HS-5 (cell line): Measurements from ENCODE around the gene CCDC40.
"Not testable (repeated sequence)": the region's sequence is repeated elsewhere in the genome, so short reads cannot be mapped to it uniquely, and the experiment has no call there.

Experiments used
- DNase-seq: peaks from one replicate; pipeline ENCODE4 v3.0.0-alpha.2; 2012; ENCODE audit warnings: low read depth

CCDC40 gene

GRCh38 chr17:80083136-80083661 is 46.8 kb downstream of the CCDC40 start:
- DNase-seq, result no peak

- no peak for DNase-seq
These were observed 48.3 kb downstream of the CCDC40 start for GRCh38 chr17:80084773-80085172.

- no peak for DNase-seq
These were observed 49.6 kb downstream of the CCDC40 start for GRCh38 chr17:80086081-80086480.

DNA sequence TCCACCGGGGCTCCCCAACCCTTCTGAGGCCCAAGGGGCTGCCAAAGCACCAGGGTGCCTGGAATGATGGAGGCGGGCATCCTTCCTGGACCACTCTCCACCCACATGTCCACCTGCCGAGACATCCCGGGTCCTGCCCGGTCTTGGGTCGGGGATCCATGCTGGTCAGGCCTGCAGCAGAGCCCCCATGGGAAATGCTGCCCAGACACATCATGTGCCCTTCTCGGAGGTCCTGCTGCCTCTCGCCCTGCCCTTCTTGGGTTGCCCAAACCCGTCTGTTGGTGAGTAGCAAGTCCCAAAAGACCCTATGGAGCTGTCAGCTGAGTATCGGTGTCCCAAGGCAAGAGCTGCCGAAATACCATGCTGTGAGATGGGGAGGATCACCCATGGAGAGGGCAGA is 50.2 kb downstream of the CCDC40 start:
- no peak for DNase-seq

DNA sequence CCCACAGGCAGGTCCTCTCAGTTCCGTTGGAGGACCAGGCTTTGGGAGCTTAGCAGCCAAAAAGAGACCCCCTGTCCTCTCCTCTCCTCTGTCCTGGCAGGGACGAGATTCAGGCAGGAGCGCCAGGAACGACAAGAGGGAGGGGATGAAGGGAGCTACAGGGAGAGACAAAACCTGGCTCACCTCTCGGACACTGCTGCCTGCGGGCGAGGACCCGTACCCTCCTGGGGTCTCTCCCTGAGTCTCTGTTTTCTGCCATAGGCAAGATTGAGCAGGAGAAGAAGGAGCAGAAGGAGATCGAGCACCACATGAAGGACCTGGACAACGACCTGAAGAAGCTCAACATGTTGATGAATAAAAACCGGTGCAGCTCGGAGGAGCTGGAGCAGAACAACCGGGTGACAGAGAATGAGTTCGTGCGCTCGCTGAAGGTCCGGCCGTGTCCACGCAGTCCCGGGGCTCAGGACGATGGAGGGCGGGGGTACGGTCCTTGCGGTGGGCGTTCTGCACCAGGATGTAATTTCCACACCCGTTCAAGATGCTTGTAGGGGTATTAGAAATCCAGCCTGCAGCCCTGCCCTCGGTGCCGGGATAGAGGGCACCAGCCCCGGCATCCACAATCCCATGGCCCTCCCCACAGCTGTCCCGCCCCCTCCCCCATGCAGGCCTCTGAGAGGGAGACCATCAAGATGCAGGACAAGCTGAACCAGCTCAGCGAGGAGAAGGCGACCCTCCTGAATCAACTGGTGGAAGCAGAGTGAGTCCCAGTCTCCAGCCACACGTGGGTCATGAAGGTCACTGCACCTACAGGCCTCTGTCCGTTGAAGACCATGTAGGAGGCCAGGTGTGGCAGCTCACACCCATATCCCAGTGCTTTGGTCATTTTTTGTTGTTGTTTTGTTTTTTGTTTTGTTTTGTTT is 51.2 kb downstream of the CCDC40 start:
- DNase-seq, result no peak

- no peak for DNase-seq
These were observed 53.3 kb downstream of the CCDC40 start for GRCh38 chr17:80089762-80090161.

DNA sequence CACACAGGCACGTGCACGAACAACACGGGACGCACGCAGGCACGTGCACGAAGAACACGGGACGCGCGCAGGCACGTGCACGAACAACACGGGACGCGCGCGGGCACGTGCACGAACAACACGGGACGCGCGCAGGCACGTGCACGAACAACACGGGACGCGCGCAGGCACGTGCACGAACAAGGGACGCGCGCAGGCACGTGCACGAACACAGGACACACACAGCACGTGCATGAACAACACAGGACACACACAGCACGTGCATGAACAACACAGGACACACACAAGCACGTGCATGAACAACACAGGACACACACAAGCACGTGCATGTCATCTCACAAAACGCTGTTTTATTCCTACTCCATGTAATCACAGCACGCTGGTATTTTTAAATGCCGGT is 53.7 kb downstream of the CCDC40 start:
- not testable (repeated sequence) for DNase-seq

DNA sequence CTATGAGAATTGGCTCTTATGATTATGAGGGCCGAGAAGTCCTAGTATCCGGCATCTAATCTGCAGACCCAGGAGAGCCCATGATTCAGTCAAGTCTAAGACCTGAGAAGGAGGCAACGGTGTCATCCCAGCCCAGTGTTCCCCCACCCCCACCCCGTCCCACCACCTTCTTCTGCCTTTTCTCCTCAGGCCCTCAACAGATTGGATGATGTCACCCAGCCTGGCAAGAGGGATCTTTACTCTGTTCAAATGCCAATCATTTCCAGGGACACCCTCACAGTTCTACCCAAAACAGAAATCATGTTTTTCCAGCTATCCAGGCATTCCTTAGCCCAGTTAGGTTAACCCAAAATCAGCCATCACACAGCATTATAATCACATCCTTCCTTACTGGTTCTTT is 54.9 kb downstream of the CCDC40 start:
- no peak for DNase-seq

- DNase-seq, result no peak
These were observed 56.5 kb downstream of the CCDC40 start for GRCh38 chr17:80092959-80093358.

DNA sequence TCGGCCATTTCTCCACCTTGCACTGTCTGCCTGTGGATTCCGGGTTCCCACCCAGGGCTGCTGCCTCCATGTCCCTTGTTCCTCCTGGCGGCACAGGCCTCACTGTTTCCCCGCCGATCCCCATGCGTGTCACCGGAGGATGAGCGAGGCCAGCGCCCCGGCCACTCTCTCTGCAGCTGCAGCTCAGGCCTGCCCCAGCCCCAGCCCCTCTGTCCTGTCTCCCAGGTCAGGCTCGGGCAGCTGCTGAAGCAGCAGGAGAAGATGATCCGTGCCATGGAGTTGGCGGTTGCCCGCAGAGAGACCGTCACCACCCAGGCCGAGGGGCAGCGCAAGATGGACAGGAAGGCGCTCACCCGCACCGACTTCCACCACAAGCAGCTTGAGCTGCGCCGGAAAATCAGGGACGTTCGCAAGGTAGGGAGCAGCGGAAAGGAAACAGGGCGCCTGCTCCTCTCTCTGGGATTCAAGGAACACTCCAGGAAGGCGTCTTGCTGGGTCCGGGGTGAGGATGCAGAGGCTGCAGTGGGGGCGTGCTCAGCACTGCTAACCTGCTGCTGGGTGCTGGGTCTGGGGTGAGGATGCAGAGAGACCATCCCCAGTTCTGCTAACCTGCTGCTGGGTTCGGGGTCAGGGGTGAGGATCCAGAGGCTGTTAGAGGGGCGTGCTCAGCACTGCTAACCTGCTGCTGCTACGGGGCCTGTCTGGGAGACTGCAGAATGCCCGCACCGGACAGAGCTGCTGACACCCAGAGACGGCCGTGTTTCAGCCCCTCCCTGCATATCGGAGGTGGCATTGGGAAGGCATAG is 58.8 kb downstream of the CCDC40 start:
- DNase-seq, result no peak

- no peak for DNase-seq
These were observed 59.5 kb downstream of the CCDC40 start for GRCh38 chr17:80095844-80096475.

DNA sequence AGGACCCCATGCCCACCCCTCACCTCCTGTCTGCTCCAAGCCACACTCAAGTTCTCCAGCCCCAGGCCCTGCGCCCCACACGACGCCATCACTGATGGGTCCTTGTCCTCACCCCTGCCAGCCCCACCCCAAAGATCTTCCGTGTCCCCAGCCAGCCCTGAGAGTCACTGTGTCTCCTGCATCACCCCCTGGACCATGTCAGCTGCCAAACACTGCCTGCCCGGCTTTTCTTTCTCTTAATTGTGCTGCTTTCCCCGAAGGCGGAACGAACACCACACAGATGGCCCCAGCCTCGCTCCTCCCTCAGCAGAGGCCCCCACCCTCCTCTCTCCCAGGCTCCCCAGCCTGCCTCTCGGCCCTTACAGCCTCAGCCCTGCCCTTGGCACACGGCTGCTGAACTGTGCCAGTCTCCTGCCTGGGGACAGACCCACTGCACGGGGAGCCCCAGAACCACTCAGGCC is 60.1 kb downstream of the CCDC40 start:
- no peak for DNase-seq

- no peak for DNase-seq
These were observed 60.7 kb downstream of the CCDC40 start for GRCh38 chr17:80097127-80097621.

- no peak for DNase-seq
These were observed 61.6 kb downstream of the CCDC40 start for GRCh38 chr17:80097844-80098691.

DNA sequence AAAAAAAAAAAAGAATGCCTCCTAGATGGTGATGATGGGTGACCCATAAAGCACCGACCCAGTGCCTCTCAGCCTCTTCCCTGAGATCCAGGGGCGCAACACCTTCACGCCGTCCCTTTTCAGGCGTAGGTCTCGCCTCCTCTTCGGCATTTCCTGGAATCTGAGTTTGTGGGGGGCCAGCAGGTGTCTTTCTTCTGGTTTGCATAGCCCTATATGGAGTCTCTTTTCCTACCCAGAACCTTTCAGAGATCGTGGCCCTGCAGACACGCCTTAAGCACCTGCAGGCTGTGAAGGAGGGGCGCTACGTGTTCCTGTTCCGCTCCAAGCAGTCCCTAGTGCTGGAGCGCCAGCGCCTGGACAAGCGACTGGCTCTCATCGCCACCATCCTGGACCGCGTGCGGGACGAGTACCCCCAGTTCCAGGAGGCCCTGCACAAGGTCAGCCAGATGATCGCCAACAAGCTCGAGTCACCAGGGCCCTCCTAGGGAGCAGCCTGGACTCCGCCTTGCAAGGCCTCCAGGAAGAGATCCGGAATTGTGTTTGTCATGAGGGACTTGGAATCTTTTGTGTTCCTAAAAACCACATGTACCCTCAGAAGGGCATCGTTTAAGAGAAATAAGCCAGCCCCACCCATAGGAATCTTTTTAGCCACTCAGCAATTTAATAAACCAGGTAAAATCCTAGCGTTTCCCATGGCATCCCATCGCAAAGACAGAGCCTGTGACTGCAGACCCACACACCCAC is 63.0 kb downstream of the CCDC40 start:
- DNase-seq, result no peak

DNA sequence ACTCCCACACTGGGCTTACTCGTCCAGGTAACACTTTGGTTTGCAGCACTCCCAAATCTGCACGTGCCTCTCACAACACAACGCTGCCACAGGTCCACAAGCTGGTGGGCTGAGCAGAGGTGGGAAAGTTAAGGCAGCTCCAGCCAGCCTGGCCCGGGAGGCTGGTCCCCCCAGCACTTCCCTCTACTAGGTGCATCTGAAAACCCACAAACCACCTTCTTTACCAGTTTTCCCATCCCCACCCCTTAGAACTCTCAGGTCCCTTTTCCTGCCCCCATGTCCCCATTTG is 63.5 kb downstream of the CCDC40 start:
- no peak for DNase-seq

- peak; percentile 37 for DNase-seq
These were observed 64.8 kb downstream of the CCDC40 start, which contains the start of gene GAA for GRCh38 chr17:80101011-80101945. GAA (plus strand) TSS chr17:80101581; CDS start chr17:80104587, 3,006 bp downstream.

DNA sequence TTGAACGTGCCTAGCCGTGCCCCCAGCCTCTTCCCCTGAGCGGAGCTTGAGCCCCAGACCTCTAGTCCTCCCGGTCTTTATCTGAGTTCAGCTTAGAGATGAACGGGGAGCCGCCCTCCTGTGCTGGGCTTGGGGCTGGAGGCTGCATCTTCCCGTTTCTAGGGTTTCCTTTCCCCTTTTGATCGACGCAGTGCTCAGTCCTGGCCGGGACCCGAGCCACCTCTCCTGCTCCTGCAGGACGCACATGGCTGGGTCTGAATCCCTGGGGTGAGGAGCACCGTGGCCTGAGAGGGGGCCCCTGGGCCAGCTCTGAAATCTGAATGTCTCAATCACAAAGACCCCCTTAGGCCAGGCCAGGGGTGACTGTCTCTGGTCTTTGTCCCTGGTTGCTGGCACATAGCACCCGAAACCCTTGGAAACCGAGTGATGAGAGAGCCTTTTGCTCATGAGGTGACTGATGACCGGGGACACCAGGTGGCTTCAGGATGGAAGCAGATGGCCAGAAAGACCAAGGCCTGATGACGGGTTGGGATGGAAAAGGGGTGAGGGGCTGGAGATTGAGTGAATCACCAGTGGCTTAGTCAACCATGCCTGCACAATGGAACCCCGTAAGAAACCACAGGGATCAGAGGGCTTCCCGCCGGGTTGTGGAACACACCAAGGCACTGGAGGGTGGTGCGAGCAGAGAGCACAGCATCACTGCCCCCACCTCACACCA is 65.7 kb downstream of the CCDC40 start:
- DNase-seq, result no peak
